H1 (cell line): ENCODE results near the gene NAP1L1. TPM values are rescaled to one million over a fixed set of nuclear protein-coding genes. Genes with fewer than 3 reads are reported as not detected.
A peak's percentile ranks its signal among the peaks of the same experiment; 100 is the strongest.

Experiments
- CTCF ChIA-PET: fragments of 300-600 bp; sonication (Branson Sonifier 250); formaldehyde crosslinking; loops from one replicate; lab custom pipeline; 2021; ENCODE audit not compliant: partially characterized antibody; lab: Charles Lee
- POLR2A ChIA-PET: fragments of 300-600 bp; sonication (Branson Sonifier 250); formaldehyde crosslinking; loops from one replicate; lab custom pipeline; 2021; ENCODE audit warnings: inconsistent platforms; ENCODE audit not compliant: partially characterized antibody; lab: Charles Lee
- DNase-seq, 2 experiments: peaks; one replicate each; pipeline versions ENCODE4 v3.0.0 to v3.0.0-alpha.2; 2010 to 2022; ENCODE audit warnings: low spot score in 2 of 2, low read depth in 1 of 2, mixed read lengths in 1 of 2
- FAIRE-seq: peaks from 2 replicates; lab custom pipeline; 2011; peaks lifted over from hg19 to GRCh38; lab: Jason Lieb, UNC
- H2AFZ ChIP-seq: 2 replicates; pipeline ENCODE4 v1.8.1; 2012; ENCODE audit warnings: low read length, inconsistent platforms
- H2AK5ac ChIP-seq: 2 replicates; pipeline ENCODE4 v1.6.1; 2013; ENCODE audit warnings: low read depth, low read length
- H2BK120ac ChIP-seq: replicated peaks from 2 replicates; pipeline ENCODE3; 2013; ENCODE audit warnings: low read depth, low read length, inconsistent platforms
- H2BK12ac ChIP-seq: 2 replicates; pipeline ENCODE4 v1.6.1; 2013; ENCODE audit warnings: low read depth, low read length
- H2BK15ac ChIP-seq: 2 replicates; pipeline ENCODE4 v1.6.1; 2013; ENCODE audit warnings: low read length
- H2BK20ac ChIP-seq: 2 replicates; pipeline ENCODE4 v1.6.1; 2013; ENCODE audit warnings: low read length
- H2BK5ac ChIP-seq: 2 replicates; pipeline ENCODE4 v1.6.1; 2013; ENCODE audit warnings: low read depth, low read length
- H3K14ac ChIP-seq: 2 replicates; pipeline ENCODE4 v1.6.1; 2013; ENCODE audit warnings: inconsistent platforms; ENCODE audit not compliant: insufficient read length
- H3K18ac ChIP-seq: 2 replicates; pipeline ENCODE4 v1.6.1; 2013; ENCODE audit warnings: low read length; ENCODE audit errors: extremely low read depth
- H3K23ac ChIP-seq: 2 replicates; pipeline ENCODE4 v1.6.1; 2013; ENCODE audit warnings: inconsistent platforms; ENCODE audit not compliant: insufficient read length
- H3K23me2 ChIP-seq: 2 replicates; pipeline ENCODE4 v1.6.1; 2013; ENCODE audit warnings: low read depth, low read length
- H3K27ac ChIP-seq: 2 replicates; pipeline ENCODE4 v1.6.1; 2011; ENCODE audit warnings: low read depth, low read length, inconsistent platforms
- H3K27me3 ChIP-seq, 4 experiments: replicated peaks in 1 of 4; 1 replicate in 1 of 4; 2 replicates in 3 of 4; pipeline versions ENCODE4 v1.6.1 to v1.8.1; 2011 to 2013; ENCODE audit warnings: low read length in 3 of 4, mild to moderate bottlenecking in 3 of 4, inconsistent platforms in 2 of 4, mixed read lengths in 2 of 4, moderate library complexity in 1 of 4; ENCODE audit not compliant: control insufficient read depth in 3 of 4, insufficient read depth in 3 of 4; ENCODE audit errors: extremely low read depth in 1 of 4
- H3K36me3 ChIP-seq, 4 experiments: 2 replicates each; pipeline versions ENCODE4 v1.6.1 to v1.8.1; 2011 to 2013; ENCODE audit warnings: mild to moderate bottlenecking in 4 of 4, low read length in 3 of 4, moderate library complexity in 2 of 4, control low read depth in 1 of 4, inconsistent platforms in 1 of 4; ENCODE audit not compliant: insufficient read depth in 4 of 4, control insufficient read depth in 2 of 4
- H3K4ac ChIP-seq: replicated peaks from 2 replicates; pipeline ENCODE3; 2013; ENCODE audit warnings: low read length, low read depth, mixed read lengths, inconsistent platforms; ENCODE audit not compliant: insufficient read length
- H3K4me1 ChIP-seq, 4 experiments: replicated peaks in 1 of 4; 1 replicate in 1 of 4; 2 replicates in 3 of 4; pipeline versions ENCODE4 v1.6.1 to v1.8.1; 2011 to 2013; ENCODE audit warnings: low read length in 3 of 4, inconsistent platforms in 2 of 4, mixed read lengths in 1 of 4; ENCODE audit not compliant: insufficient read depth in 4 of 4, control insufficient read depth in 3 of 4
- H3K4me2 ChIP-seq, 2 experiments: 2 replicates each; pipeline versions ENCODE4 v1.6.1 to v1.8.1; 2011 to 2013; ENCODE audit warnings: low read depth in 2 of 2, low read length in 2 of 2, control low read depth in 1 of 2, inconsistent platforms in 1 of 2, mild to moderate bottlenecking in 1 of 2; ENCODE audit not compliant: insufficient read depth in 1 of 2
- H3K4me3 ChIP-seq, 4 experiments: fragments of 200-600, 300-600 bp in 1 of 4; sonication (generic), shearing (Covaris generic), sonication (Bioruptor Twin) in 1 of 4; 2 replicates each; pipeline versions ENCODE4 v1.5.1 to v1.8.1; 2011 to 2016; ENCODE audit warnings: low read length in 4 of 4, low read depth in 3 of 4, control low read depth in 2 of 4, inconsistent platforms in 2 of 4, mild to moderate bottlenecking in 2 of 4, mixed read lengths in 1 of 4, moderate library complexity in 1 of 4; ENCODE audit not compliant: insufficient read depth in 2 of 4; ENCODE audit errors: extremely low read depth in 1 of 4
- H3K56ac ChIP-seq: replicated peaks from 2 replicates; pipeline ENCODE3; 2013; ENCODE audit warnings: low read depth, mild to moderate bottlenecking, mixed read lengths, low read length, inconsistent platforms; ENCODE audit not compliant: insufficient read length
- H3K79me1 ChIP-seq: 2 replicates; pipeline ENCODE4 v1.6.1; 2013; ENCODE audit warnings: low read depth, low read length, control low read depth
- H3K79me2 ChIP-seq, 2 experiments: 2 replicates each; pipeline versions ENCODE4 v1.6.1 to v1.8.1; 2012 to 2013; ENCODE audit warnings: low read length in 2 of 2, mild to moderate bottlenecking in 2 of 2, inconsistent platforms in 1 of 2; ENCODE audit not compliant: insufficient read depth in 2 of 2, control insufficient read depth in 1 of 2
- H3K9ac ChIP-seq, 4 experiments: replicated peaks in 1 of 4; 1 replicate in 1 of 4; 2 replicates in 3 of 4; pipeline versions ENCODE4 v1.6.1 to v1.8.1; 2011 to 2013; ENCODE audit warnings: low read depth in 3 of 4, low read length in 3 of 4, control low read depth in 2 of 4, mild to moderate bottlenecking in 2 of 4, moderate library complexity in 2 of 4, inconsistent platforms in 1 of 4; ENCODE audit errors: extremely low read depth in 1 of 4
- H3K9me3 ChIP-seq, 2 experiments: 2 replicates each; pipeline versions ENCODE4 v1.6.1 to v1.8.1; 2012 to 2013; ENCODE audit warnings: mild to moderate bottlenecking in 2 of 2, moderate library complexity in 2 of 2, control low read depth in 1 of 2, inconsistent platforms in 1 of 2, low read depth in 1 of 2, low read length in 1 of 2, mixed read lengths in 1 of 2; ENCODE audit not compliant: insufficient read depth in 2 of 2
- H4K20me1 ChIP-seq, 2 experiments: replicated peaks in 1 of 2; 2 replicates each; pipeline versions ENCODE3 to v1.8.1; 2011 to 2013; ENCODE audit warnings: inconsistent platforms in 2 of 2, low read length in 2 of 2, mild to moderate bottlenecking in 1 of 2; ENCODE audit not compliant: insufficient read depth in 2 of 2, control insufficient read depth in 1 of 2
- H4K5ac ChIP-seq: 2 replicates; pipeline ENCODE4 v1.6.1; 2013; ENCODE audit warnings: low read length, low read depth, mixed read lengths, inconsistent platforms; ENCODE audit not compliant: insufficient read length
- H4K8ac ChIP-seq: 2 replicates; pipeline ENCODE4 v1.8.0; 2013; ENCODE audit warnings: mild to moderate bottlenecking, moderate library complexity, low read length, inconsistent platforms; ENCODE audit not compliant: insufficient read depth; ENCODE audit errors: extremely low read depth
- H4K91ac ChIP-seq: replicated peaks from 2 replicates; pipeline ENCODE3; 2013; ENCODE audit warnings: low read length, mixed read lengths, inconsistent platforms; ENCODE audit not compliant: insufficient read length
- EP300 ChIP-seq, 2 experiments: IDR thresholded peaks; 1 replicate in 1 of 2; 2 replicates in 1 of 2; pipeline ENCODE4 v1.6.1; 2011 to 2012; ENCODE audit warnings: low read depth in 2 of 2, low read length in 2 of 2, mild to moderate bottlenecking in 2 of 2, borderline replicate concordance in 1 of 2, inconsistent platforms in 1 of 2, moderate library complexity in 1 of 2
- POLR2A ChIP-seq, 2 experiments: IDR thresholded peaks; 1 replicate in 1 of 2; 2 replicates in 1 of 2; pipeline ENCODE4 v1.6.1; 2011; ENCODE audit warnings: low read depth in 2 of 2, low read length in 2 of 2, mild to moderate bottlenecking in 2 of 2; ENCODE audit errors: control extremely low read depth in 1 of 2
- polyA plus RNA-seq, 7 experiments: library from polyadenylated mRNA; depleted of rRNA in 3 of 7; stranded (reverse) in 5 of 7; unstranded in 2 of 7; fragments of >200 nt in 5 of 7; fragments of 200-250 nt in 2 of 7; gene quantifications; 1 replicate in 5 of 7; 2 replicates in 1 of 7; 4 replicates in 1 of 7; pipeline versions ENCODE4 v1.2.1 to v1.2.3, GENCODE V29; 2011 to 2013; ENCODE audit warnings: missing spikeins in 2 of 7, mixed read lengths in 2 of 7
- total RNA-seq: library from RNA; stranded (reverse); fragmentation: NEBNext Ultra II Directional; extraction: Animal tissue kit (Norgen Biotek cat#: 25700); gene quantifications from 2 replicates; pipeline ENCODE4 v1.2.1, GENCODE V29; 2021

Gene NAP1L1
- total and polyA plus RNA-seq, 2 of the 8 experiments (the other 6 are each of a cell fraction or from before 2014, with no cell fraction given), result 202 to 1,159 TPM

- H3K23ac ChIP-seq, result no peak overlapping the region
- no peaks in the 10 kb centered on the region for H3K27me3 ChIP-seq
- peaks cover 0 to 19% (median 11%) of the 10 kb centered on the region in 4 experiments; a peak in 5 of 7 replicates for H3K4me1 ChIP-seq
- no peaks in the 10 kb centered on the region for H3K79me1 ChIP-seq
- no peak for DNase-seq
- peaks cover 20 to 34% of the 10 kb centered on the region in 2 experiments for H4K20me1 ChIP-seq
- H3K4me2 ChIP-seq, result peak overlapping the region; percentile 56 to 75
- TF ChIP-seq EP300 (IDR thresholded peaks at IDR 0.05; ENCODE audit: borderline replicate concordance in 1 of 2, low read depth in 2 of 2, low read length in 2 of 2), result no peak
- TF ChIP-seq POLR2A (IDR thresholded peaks at IDR 0.05; ENCODE audit: control extremely low read depth in 1 of 2, low read depth in 2 of 2, low read length in 2 of 2), result 0 out of 3 replicates have a peak, but pooled peaks of 1 of the 2 experiments have one; percentile 2
- H2AFZ ChIP-seq, result no peak overlapping the region
- H3K14ac ChIP-seq, result no peak overlapping the region
- no peak overlapping the region for H2BK12ac ChIP-seq
- CTCF ChIA-PET, result interaction anchor here (0.7 to 2.4 kb wide), 8 partner anchors 14 to 373 kb away, joined by 3 to 7 read pairs (median 3); no protein-coding TSS in a partner anchor
- no peak overlapping the region for H4K8ac ChIP-seq
- H3K4me3 ChIP-seq, result peak overlapping the region in 1 of 4 experiments; percentile 97; a peak in 2 of 8 replicates
- no peak overlapping the region for H2BK120ac ChIP-seq
- no peak overlapping the region for H2AK5ac ChIP-seq
- POLR2A ChIA-PET, result interaction anchor here (1.0 to 4.7 kb wide), 8 partner anchors 9 to 504 kb away, joined by 3 to 30 read pairs (median 4); partner anchors contain the start of gene BBS10
- no peak overlapping the region for H2BK5ac ChIP-seq
- no peak overlapping the region for H2BK15ac ChIP-seq
- H3K23me2 ChIP-seq, result peaks cover 2% of the 10 kb centered on the region; the same call in 1 of the 2 replicates
- no peak overlapping the region for H4K91ac ChIP-seq
- H3K9ac ChIP-seq, result peak overlapping the region in 1 of 4 experiments; percentile 59; a peak in 1 of 7 replicates
- H3K56ac ChIP-seq, result no peak overlapping the region
- no peak for FAIRE-seq
- H3K9me3 ChIP-seq, result no peaks in the 10 kb centered on the region
- no peak overlapping the region for H2BK20ac ChIP-seq
- H3K18ac ChIP-seq, result no peak overlapping the region
- H3K4ac ChIP-seq, result no peak overlapping the region
- peaks cover 63 to 73% of the 10 kb centered on the region in 2 experiments for H3K79me2 ChIP-seq
- peaks cover 0 to 25% (median 1%) of the 10 kb centered on the region in 4 experiments; a peak in 1 of 8 replicates for H3K36me3 ChIP-seq
- no peak overlapping the region for H3K27ac ChIP-seq
- peak overlapping the region; percentile 64 for H4K5ac ChIP-seq
Measured at GRCh38 chr12:76081909-76082308, 2.6 kb downstream of the NAP1L1 start.
